ENCODE results near the gene PPFIA2. TPM values are rescaled to one million over a fixed set of nuclear protein-coding genes. Genes with fewer than 3 reads are reported as not detected.

Gene PPFIA2
- total RNA-seq, 4 donors from 2014 or later, result 0.81 to 25.2 (median 4.9) TPM

DNA sequence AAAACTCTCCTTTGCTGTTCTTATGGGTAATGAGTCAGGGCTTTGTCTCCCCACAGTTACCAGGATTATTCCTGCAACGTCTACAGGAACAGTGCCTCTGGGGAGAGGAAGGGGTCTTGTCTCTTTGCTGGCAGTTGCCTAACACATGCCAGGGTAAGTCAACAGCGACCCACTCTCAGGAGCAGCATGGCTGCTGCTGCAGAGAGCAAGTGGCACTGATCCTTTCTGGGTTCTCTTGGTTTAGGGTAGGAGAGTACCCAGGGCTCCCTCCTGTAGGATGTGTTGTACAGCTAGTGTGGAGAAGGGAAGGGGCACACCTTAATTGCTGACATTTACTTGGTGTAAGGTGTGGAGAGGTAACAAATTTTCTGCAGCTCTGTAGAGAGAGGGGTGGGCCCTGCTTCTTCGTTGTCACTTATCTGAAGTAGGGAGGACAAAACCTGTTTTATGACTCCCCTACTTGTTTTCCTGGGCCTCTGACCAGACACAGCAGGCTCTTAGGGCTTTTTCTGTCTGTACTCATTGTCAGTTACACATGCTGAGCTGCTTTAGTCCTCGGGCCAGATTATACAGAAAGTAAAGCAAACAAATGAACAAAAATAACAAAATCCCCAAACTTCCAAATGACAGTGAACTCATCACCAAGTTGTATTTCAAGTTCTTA, 513.1 kb downstream of the PPFIA2 start:
- Histone ChIP-seq H3K4me3 (no peak overlapping the region), H3K9me3 (no peaks in the 10 kb centered on the region), H3K4me1 (no peaks in the 10 kb centered on the region), H3K27me3 (no peaks in the 10 kb centered on the region), H3K36me3 (no peaks in the 10 kb centered on the region), H3K27ac (no peak overlapping the region)
- no peak for TF ChIP-seq EP300 (IDR thresholded peaks at IDR 0.05)
- TF ChIP-seq CTCF (IDR thresholded peaks at IDR 0.05), result no peak
- TF ChIP-seq POLR2AphosphoS5 (IDR thresholded peaks at IDR 0.05), result no peak
- TF ChIP-seq POLR2A (IDR thresholded peaks at IDR 0.05), result no peak
- no peak for ATAC-seq
- 38 to 52% methylated on average over 2 to 4 of the region's 4 CpGs for WGBS, 2 donors (ENCODE audit: low coverage in 1 of 2)

DNA sequence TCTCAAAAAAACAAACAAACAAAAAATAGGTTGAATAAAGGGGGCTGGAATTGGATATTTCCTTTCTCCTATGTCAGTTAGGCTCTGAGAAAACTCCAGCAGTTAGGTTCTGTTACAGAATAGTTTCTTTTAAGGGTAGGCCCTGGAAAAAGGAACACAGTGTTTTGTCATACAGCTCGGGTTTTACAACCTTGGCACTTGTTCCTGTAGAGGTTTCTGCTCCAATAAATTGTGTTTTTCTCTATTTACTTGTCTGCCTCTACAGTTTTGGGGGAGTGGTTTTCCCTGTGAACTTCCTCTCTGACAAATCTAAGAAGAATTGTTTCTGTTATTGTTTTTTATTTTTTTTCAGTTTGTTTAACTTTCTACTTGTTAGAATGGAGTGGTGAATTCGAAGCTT, 513.7 kb downstream of the PPFIA2 start:
- TF ChIP-seq POLR2AphosphoS5 (IDR thresholded peaks at IDR 0.05), result no peak
- TF ChIP-seq POLR2A (IDR thresholded peaks at IDR 0.05), result no peak
- no peak for TF ChIP-seq EP300 (IDR thresholded peaks at IDR 0.05)
- no peak for TF ChIP-seq CTCF (IDR thresholded peaks at IDR 0.05)
- H3K4me1 ChIP-seq, result no peaks in the 10 kb centered on the region
- H3K4me3 ChIP-seq, result no peak overlapping the region
- no peaks in the 10 kb centered on the region for H3K27me3 ChIP-seq
- H3K9me3 ChIP-seq, result no peaks in the 10 kb centered on the region
- WGBS, 2 donors (ENCODE audit: low coverage in 1 of 2), result 37 to 54% methylated on average over 2 of the region's 2 CpGs
- no peak for ATAC-seq
- no peaks in the 10 kb centered on the region for H3K36me3 ChIP-seq
- no peak overlapping the region for H3K27ac ChIP-seq

- H3K4me1 ChIP-seq, result no peaks in the 10 kb centered on the region
- TF ChIP-seq EP300 (IDR thresholded peaks at IDR 0.05), result no peak
- TF ChIP-seq CTCF (IDR thresholded peaks at IDR 0.05), result no peak
- no peak for TF ChIP-seq POLR2AphosphoS5 (IDR thresholded peaks at IDR 0.05)
- TF ChIP-seq POLR2A (IDR thresholded peaks at IDR 0.05), result no peak
- no peak overlapping the region for H3K4me3 ChIP-seq
- 58 to 60% methylated on average over 2 to 3 of the region's 3 CpGs for WGBS, 2 donors (ENCODE audit: low coverage in 1 of 2)
- H3K36me3 ChIP-seq, result no peaks in the 10 kb centered on the region
- no peak for ATAC-seq
- H3K27ac ChIP-seq, result no peak overlapping the region
- H3K27me3 ChIP-seq, result no peaks in the 10 kb centered on the region
- no peaks in the 10 kb centered on the region for H3K9me3 ChIP-seq
Observed at GRCh38 chr12:81231574-81232368, 527.4 kb downstream of the PPFIA2 start.

- TF ChIP-seq POLR2A (IDR thresholded peaks at IDR 0.05), result no peak
- no peak for TF ChIP-seq POLR2AphosphoS5 (IDR thresholded peaks at IDR 0.05)
- TF ChIP-seq CTCF (IDR thresholded peaks at IDR 0.05), result no peak
- TF ChIP-seq EP300 (IDR thresholded peaks at IDR 0.05), result no peak
- no peak overlapping the region for H3K27ac ChIP-seq
- no peaks in the 10 kb centered on the region for H3K36me3 ChIP-seq
- no peaks in the 10 kb centered on the region for H3K4me1 ChIP-seq
- ATAC-seq, result no peak
- H3K9me3 ChIP-seq, result no peaks in the 10 kb centered on the region
- no peaks in the 10 kb centered on the region for H3K27me3 ChIP-seq
- 44 to 50% methylated on average over 5 of the region's 5 CpGs for WGBS, 2 donors (ENCODE audit: low coverage in 1 of 2)
- H3K4me3 ChIP-seq, result no peak overlapping the region
Observed at GRCh38 chr12:81229759-81230158, 529.4 kb downstream of the PPFIA2 start.

GRCh38 chr12:81224626-81225025, 534.5 kb downstream of the PPFIA2 start:
- Histone ChIP-seq H3K27ac (no peak overlapping the region), H3K9me3 (no peaks in the 10 kb centered on the region), H3K4me3 (no peak overlapping the region), H3K4me1 (no peaks in the 10 kb centered on the region), H3K36me3 (no peaks in the 10 kb centered on the region), H3K27me3 (no peaks in the 10 kb centered on the region)
- TF ChIP-seq POLR2AphosphoS5 (IDR thresholded peaks at IDR 0.05), result no peak
- TF ChIP-seq EP300 (IDR thresholded peaks at IDR 0.05), result no peak
- 91 to 92% methylated on average over 5 to 6 of the region's 6 CpGs for WGBS, 2 donors (ENCODE audit: low coverage in 1 of 2)
- ATAC-seq, result no peak
